Stimulated activated naive CD8-positive, alpha-beta T cell treated with anti-CD3 and anti-CD28 coated beads, Interleukin-15, Interleukin-2, amounts not matched to agents 100 U/mL and 50 U/mL, for 24 hours (primary cell): Measurements from ENCODE around the gene ARHGAP18.
A peak's percentile ranks its signal among the peaks of the same experiment; 100 is the strongest.

Experiments used
- ATAC-seq: fragments of 150-1000 bp; cut with Tn5 transposase; one replicate; pipeline ENCODE4 v1.10.0; 2021
- DNase-seq: peaks from one replicate; pipeline ENCODE4 v3.0.0; 2021

The ARHGAP18 gene

GRCh38 chr6:129615020-129615419 lies 95.0 kb downstream of the ARHGAP18 start:
- ATAC-seq: no peak
- DNase-seq: no peak

DNA sequence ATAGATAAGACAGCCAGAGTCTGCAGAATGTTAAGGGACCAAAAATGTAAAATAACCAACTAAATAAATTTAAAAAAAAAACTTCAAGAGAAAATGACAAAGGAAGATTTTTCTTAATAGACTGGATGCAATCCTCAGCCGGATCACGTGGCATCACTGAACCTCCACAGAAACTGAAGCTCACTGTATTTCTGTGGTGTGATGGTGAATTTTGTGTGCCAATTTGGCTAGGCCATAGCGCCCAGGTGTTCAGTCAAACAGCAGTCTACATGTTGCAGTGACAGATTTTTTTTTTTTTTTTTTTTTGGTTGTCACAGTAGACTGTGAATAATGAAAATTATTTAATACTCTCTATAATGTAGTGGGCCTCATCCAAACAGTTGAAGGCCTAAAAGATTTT lies 95.5 kb downstream of the ARHGAP18 start:
- DNase-seq (no peak), ATAC-seq (no peak)

DNA sequence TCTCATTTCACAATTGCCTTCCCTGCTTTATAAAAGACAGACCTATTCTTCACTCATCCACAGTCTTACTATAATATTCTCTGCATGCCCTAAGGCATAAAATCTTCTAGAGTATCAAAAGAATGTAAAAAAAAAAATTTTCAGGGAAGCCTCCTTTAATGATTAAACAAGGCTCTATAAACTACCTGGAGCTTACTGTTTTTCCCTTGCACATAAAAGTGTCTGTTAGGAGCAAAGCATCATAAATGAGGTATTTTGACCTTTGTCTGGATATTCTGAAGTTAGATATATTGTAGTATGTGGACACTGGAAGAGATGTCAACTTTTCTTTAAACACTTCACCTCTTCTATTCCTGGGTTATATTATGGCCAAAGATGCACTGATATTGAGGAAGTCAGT lies 97.5 kb downstream of the ARHGAP18 start:
- no peak for ATAC-seq
- DNase-seq: no peak

DNA sequence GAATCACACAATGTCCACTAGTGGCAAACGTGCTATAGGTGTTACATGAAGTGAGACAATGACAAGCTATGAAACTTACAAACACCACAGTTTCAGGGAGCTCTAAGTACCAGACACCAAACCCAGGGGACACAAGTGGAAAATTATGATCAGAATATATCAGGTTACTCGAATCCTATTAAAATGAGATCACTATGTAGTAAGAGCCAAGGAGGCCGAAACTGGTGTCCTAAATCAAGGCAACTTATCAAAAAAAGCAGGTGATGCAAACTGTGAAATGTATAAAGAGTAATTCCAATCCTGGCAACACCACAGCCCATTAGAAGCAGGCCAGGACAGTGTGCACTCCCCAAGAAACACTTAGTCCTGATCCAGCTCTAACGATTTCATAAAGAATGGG lies 100.3 kb downstream of the ARHGAP18 start:
- no peak for ATAC-seq
- DNase-seq: no peak

DNA sequence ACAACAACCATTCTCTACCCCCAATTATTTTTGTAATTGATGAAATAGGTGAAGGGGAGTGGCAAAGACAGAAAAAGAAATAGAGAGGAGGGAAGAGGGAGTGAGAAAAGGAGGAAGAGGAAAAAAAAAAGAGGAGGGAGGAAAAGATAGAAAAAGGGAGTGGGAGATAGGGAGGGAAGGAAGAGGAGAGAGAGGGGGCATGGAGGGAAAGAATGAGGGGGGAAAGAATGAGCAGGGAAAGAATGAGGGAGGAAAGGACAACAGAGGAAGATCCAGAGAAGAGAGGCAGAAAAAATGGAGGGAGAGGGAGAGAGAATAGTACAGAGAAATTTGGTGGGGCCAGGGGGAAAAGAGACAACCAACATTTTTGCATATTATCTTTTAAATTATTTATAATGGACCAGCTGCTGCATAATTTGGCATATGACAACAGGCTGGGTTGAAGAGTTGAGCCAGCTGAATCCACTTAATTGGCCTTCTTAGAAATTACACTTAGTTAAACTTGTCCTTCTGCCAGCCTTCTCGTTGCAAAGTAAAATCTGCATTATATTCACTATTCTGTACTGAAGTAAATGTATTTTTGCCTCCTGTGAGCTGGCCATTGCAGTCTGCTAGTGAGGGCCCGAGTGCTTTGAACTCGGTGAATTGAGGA lies 101.0 kb downstream of the ARHGAP18 start:
- no peak for ATAC-seq
- DNase-seq: no peak

DNA sequence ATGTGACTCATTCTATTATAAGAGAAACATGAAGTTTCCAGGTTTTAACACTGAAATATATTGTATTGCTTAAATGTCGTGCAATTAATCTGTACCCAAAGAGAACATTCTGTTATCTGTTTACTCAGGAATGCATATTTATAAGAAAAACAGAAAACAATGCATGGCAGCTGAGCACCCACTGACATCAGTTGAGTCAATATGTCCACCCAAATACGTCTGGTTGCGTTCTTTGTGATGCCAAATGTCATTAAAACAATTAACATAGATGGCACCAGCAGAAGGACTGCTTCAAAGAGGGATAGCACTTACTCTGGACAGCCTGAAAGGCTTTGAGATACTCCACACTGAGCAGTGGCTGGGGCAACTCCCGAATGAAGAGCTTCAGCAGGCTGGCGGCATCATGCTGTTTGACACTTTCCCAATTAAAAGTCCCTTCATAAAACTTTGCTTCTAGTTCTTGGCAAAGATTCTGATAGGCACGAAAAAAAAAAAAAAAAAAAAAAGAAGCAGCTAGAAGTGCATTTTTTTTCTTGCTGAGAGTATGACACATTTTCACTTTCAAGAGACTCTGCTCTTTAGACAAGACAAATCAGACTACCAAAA lies 102.3 kb downstream of the ARHGAP18 start:
- no peak for ATAC-seq
- DNase-seq: no peak

DNA sequence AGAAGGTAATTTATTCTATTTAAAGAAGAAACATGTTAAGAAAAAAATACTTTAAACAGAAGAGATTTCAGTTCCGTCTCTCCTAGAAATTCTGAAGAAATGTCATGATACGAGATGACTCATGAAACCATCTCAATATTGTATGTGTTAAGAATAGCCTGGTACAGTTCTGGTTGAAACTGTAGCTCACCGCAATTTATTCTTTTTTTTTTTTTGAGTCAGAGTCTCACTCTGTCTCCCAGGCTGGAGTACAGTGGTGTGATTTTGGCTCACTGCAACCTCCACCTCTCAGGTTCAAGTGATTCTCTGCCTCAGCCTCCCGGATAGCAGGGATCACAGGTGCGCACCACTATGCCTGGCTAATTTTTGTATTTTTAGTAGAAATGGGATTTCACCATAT lies 103.3 kb downstream of the ARHGAP18 start:
- DNase-seq (no peak), ATAC-seq (peak; percentile 65)

- ATAC-seq (no peak), DNase-seq (no peak)
Observed at GRCh38 chr6:129605967-129606366, 104.0 kb downstream of the ARHGAP18 start.

- DNase-seq (no peak), ATAC-seq (no peak)
Observed at GRCh38 chr6:129605095-129605494, 104.9 kb downstream of the ARHGAP18 start.

- ATAC-seq: no peak
Observed at GRCh38 chr6:129604321-129604720, 105.7 kb downstream of the ARHGAP18 start.

GRCh38 chr6:129603741-129604140 lies 106.2 kb downstream of the ARHGAP18 start:
- ATAC-seq (no peak), DNase-seq (no peak)

More at GRCh38 chr6:129604321-129604720, 105.7 kb downstream of the ARHGAP18 start:
- no peak for DNase-seq

GRCh38 chr6:129601323-129601722 lies 108.7 kb downstream of the ARHGAP18 start:
- no peak for ATAC-seq

GRCh38 chr6:129599467-129599866 lies 110.5 kb downstream of the ARHGAP18 start:
- ATAC-seq (no peak), DNase-seq (no peak)

More at GRCh38 chr6:129601323-129601722, 108.7 kb downstream of the ARHGAP18 start:
- no peak for DNase-seq

- ATAC-seq: peak; percentile 66
- DNase-seq: no peak
Observed at GRCh38 chr6:129598244-129599187, 111.5 kb downstream of the ARHGAP18 start.

GRCh38 chr6:129597023-129597713 lies 112.8 kb downstream of the ARHGAP18 start:
- DNase-seq (no peak), ATAC-seq (no peak)

GRCh38 chr6:129596522-129596921 lies 113.5 kb downstream of the ARHGAP18 start:
- no peak for ATAC-seq
- no peak for DNase-seq

GRCh38 chr6:129593233-129593564 lies 116.8 kb downstream of the ARHGAP18 start:
- ATAC-seq (peak; percentile 30), DNase-seq (no peak)

DNA sequence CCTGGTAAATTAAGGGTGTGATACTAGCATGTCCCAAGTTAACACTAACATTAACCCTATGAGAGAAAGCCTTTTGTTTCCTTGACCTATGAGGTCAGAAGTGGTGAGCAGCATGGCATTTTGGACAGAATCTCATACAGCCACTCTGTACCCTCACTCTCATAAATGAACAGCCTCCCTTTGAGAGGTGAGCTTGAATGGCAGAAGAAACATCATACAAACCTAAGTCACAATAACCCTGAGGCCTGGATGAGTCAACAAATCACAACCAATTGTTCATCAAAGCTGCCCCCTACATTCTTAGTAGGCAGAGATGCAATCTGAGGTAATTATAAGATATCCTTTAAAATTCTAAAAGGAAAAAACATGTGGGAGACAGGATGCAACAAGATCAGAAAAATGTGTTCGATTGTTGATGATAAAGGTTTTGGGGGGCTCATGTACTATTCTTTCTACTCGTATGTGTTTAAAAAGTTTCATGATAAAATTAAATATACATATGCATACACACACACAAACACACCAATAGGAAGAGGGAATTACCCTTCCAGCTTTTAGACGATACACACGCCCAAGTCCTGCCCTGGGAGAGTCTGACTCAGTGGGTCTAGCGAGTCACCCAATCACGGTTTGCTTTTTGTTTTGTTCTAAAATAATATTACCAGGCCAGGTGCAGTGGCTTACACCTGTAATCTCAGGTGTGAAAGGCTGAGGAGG lies 117.3 kb downstream of the ARHGAP18 start:
- DNase-seq: peak; percentile 29

DNA sequence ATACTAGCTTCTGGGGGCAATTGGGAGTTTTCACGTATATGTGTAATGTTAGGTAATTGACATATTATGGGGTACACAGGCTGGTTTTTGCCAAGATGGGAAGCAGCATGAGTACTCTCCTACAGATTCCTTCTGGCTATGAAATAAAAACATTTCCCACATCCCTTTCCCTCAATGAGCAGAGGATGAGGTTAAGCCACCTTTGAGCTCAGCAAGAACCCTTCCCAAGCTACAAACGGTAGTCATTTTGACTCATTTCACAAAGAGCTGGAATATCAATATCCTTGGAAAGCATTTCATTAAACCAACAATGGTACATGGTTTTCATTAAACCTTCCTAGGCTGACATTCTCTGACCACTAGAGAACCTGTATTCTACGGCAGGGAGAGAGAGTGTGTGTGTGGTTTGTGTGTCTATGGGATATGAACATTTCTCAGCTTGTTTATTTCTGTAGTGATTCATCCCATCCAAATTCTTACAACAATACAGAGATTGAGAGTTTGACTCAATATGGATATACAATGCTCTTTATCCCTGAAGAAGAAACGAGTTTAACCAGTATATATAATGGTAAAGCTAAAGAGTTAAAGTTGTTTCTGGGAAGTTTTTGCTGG lies 119.5 kb downstream of the ARHGAP18 start:
- DNase-seq (no peak), ATAC-seq (no peak)

More for the DNA sequence above, 117.3 kb downstream of the ARHGAP18 start:
- peak; percentile 77 for ATAC-seq

DNA sequence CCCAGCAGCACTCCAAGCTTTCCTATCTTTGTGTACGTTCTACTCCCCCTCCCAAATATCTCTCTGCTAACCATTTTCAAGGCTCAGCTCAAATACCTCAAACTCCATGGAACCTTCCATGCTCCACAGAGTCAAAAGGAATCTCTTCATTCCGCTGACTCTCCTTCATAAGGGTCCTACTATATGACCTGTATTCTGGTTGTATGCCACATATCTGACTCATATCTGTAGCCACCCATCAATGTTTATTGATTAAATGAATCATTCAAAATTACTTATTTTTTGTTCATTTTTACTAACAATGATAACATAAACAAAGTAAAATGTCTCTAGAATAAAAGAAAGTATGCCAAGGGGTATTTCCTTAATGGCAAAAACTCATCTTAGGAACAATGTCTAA lies 123.2 kb downstream of the ARHGAP18 start:
- DNase-seq: no peak
- ATAC-seq: no peak

DNA sequence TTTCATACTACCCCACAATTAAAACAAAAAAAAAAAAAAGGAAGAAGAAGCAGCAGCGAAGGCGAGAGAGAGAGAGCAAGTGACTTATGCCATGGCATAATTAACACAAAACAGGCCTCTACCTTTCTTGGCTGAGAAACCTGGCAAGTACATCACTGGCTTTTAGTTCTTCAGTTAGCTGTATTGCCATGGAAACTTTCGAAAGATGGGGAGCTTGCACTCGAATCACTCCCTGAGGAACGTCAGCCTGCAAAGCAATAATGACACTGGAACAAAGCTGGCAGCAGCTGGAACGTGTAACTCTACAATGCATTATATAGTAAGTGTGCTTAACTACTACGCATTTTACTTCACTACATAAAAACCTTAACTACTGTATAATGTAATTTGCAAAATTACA lies 126.1 kb downstream of the ARHGAP18 start:
- ATAC-seq (no peak), DNase-seq (no peak)
